Prostate gland (tissue), 2 donors: ENCODE results near the gene OR1C1.

Experiments
- CTCF ChIP-seq, 4 experiments: fragments of 200-600 bp in 2 of 4; fragments of 450-650 bp in 2 of 4; sonication (generic) in 2 of 4; IDR thresholded peaks; 1 replicate in 3 of 4; 2 replicates in 1 of 4; pipeline ENCODE4 v1.5.1; 2016 to 2019; ENCODE audit warnings: antibody characterized with exemption in 4 of 4, mild to moderate bottlenecking in 2 of 4, moderate library complexity in 2 of 4
- POLR2AphosphoS5 ChIP-seq: sonication (generic); formaldehyde crosslinking; IDR thresholded peaks from one replicate; pipeline ENCODE4 v1.6.1; 2017; ENCODE audit warnings: antibody characterized with exemption

- no peak for TF ChIP-seq CTCF (IDR thresholded peaks at IDR 0.05)
- no peak for TF ChIP-seq POLR2AphosphoS5
Measured at GRCh38 chr1:247769603-247770002, 9.2 kb upstream of the OR1C1 start.
